Spleen (tissue), 11 donors: ENCODE measurements around the gene SCP2. TPM values are rescaled to one million over a fixed set of nuclear protein-coding genes. Genes with fewer than 3 reads are reported as not detected.

ENCODE experiments used
- DNase-seq: peaks from one replicate; pipeline ENCODE4 v3.0.0-alpha.2; 2020
- H3K27ac ChIP-seq, 8 donors: fragments of 200-600 bp; sonication (generic) in 7 of 8; 1 replicate in 4 of 8; 2 replicates in 4 of 8; pipeline versions ENCODE4 v1.5.0 to v1.8.0; 2016 to 2021; ENCODE audit warnings: inconsistent platforms in 4 of 8, mild to moderate bottlenecking in 4 of 8, moderate library complexity in 1 of 8
- H3K27me3 ChIP-seq, 7 donors: fragments of 200-600 bp; sonication (generic) in 6 of 7; replicated peaks in 1 of 7; 1 replicate in 4 of 7; 2 replicates in 3 of 7; pipeline versions ENCODE4 v1.5.0 to v1.8.0; 2016 to 2021; ENCODE audit warnings: inconsistent platforms in 3 of 7, mild to moderate bottlenecking in 1 of 7
- H3K36me3 ChIP-seq, 6 donors: fragments of 200-600 bp; sonication (generic) in 5 of 6; 1 replicate in 4 of 6; 2 replicates in 2 of 6; pipeline versions ENCODE4 v1.5.0 to v1.8.0; 2016 to 2021; ENCODE audit warnings: inconsistent platforms in 2 of 6
- H3K4me1 ChIP-seq, 6 donors: fragments of 200-600 bp; sonication (generic) in 5 of 6; 1 replicate in 3 of 6; 2 replicates in 3 of 6; pipeline versions ENCODE4 v1.5.0 to v1.8.0; 2016 to 2021; ENCODE audit warnings: inconsistent platforms in 3 of 6
- H3K4me3 ChIP-seq, 8 donors: fragments of 200-600 bp; sonication (generic) in 7 of 8; 1 replicate in 4 of 8; 2 replicates in 4 of 8; pipeline versions ENCODE4 v1.5.0 to v1.8.0; 2016 to 2021; ENCODE audit warnings: inconsistent platforms in 4 of 8, mild to moderate bottlenecking in 4 of 8, moderate library complexity in 2 of 8
- H3K9me3 ChIP-seq, 8 donors: fragments of 200-600 bp; sonication (generic) in 7 of 8; 1 replicate in 4 of 8; 2 replicates in 4 of 8; pipeline versions ENCODE4 v1.5.0 to v1.8.0; 2016 to 2021; ENCODE audit warnings: inconsistent platforms in 4 of 8
- CTCF ChIP-seq, 11 experiments: fragments of 200-600 bp in 7 of 11; fragments of 450-650 bp in 4 of 11; sonication (generic) in 4 of 11; IDR thresholded peaks in 8 of 11; conservative IDR thresholded peaks in 3 of 11; 1 replicate in 7 of 11; 2 replicates in 4 of 11; pipeline versions ENCODE4 v1.4.0 to v1.8.0; 2016 to 2021; ENCODE audit warnings: antibody characterized with exemption in 11 of 11, inconsistent platforms in 4 of 11, mild to moderate bottlenecking in 1 of 11
- POLR2A ChIP-seq, 3 donors: fragments of 450-650 bp; IDR thresholded peaks; one replicate each; pipeline ENCODE4 v1.5.1; 2017; ENCODE audit warnings: antibody characterized with exemption in 3 of 3, mild to moderate bottlenecking in 1 of 3
- POLR2AphosphoS5 ChIP-seq, 3 donors: sonication (generic); formaldehyde crosslinking; IDR thresholded peaks; one replicate each; pipeline ENCODE4 v1.5.1; 2017; ENCODE audit warnings: antibody characterized with exemption in 3 of 3
- WGBS, 5 donors: extraction: QIAGEN DNeasy Blood & Tissue Kit in 3 of 5; methylation state at CpG; one replicate each; pipeline versions ENCODE4 v1.1.5 to v1.1.7; 2013 to 2018; 5-methylcytosine and 5-hydroxymethylcytosine counted together
- intact Hi-C: fragments of 100-400 bp; cut with DNase I; formaldehyde crosslinking; loops from one replicate; pipeline ENCODE4 v1.15.0; 2023; ENCODE audit warnings: low total_unique reads
- polyA plus RNA-seq, 3 donors: library from polyadenylated mRNA; stranded (reverse); fragments of 200-250 nt; gene quantifications; one replicate each; pipeline ENCODE4 v1.2.1, GENCODE V29; 2013
- total RNA-seq, 7 donors: library from RNA; depleted of rRNA in 3 of 7; stranded (reverse); fragments of >200 nt in 3 of 7; fragmentation: NEBNext Ultra II Directional in 4 of 7; extraction: Animal tissue kit (Norgen Biotek cat#: 25700) in 4 of 7; gene quantifications; one replicate each; pipeline versions ENCODE4 v1.1.0 to v1.2.1, GENCODE V29; 2016 to 2021
- donor health status: healthy with polysubstance abuse.
- donor health status: DM: no; HTN: no; CAD: no; lungs with moderate emphysema.
- donor health status: DM: no; HTN: no; CAD: no.
- donor health status: Bipolar disorder and iron deficiency.
- donor health status: healthy.
- donor health status: DM: no; HTN: no; CAD: no.
- donor health status: DM: yes; HTN: yes; CAD: no.

SCP2 gene
- total and polyA plus RNA-seq, 10 donors = 69.4 to 105 (median 83.6) TPM

- no peak for DNase-seq
- WGBS, 5 donors = 85 to 100% (median 93%) methylated on average over 1 of the region's 1 CpG
- intact Hi-C loops = no loop called here
- Histone ChIP-seq H3K36me3 (peaks cover 0 to 26% (median 6%) of the 10 kb centered on the region in 6 donors), H3K4me1 (peaks cover 0 to 53% (median 11%) of the 10 kb centered on the region in 6 donors), H3K9me3 (no peaks in the 10 kb centered on the region), H3K4me3 (no peak overlapping the region), H3K27me3 (no peaks in the 10 kb centered on the region), H3K27ac (no peak overlapping the region)
- TF ChIP-seq POLR2A (IDR thresholded peaks at IDR 0.05) = no peak
- TF ChIP-seq CTCF (IDR thresholded peaks at IDR 0.05 in 8 of 11, conservative IDR thresholded peaks at IDR 0.05 in 3 of 11) = no peak
- no peak for TF ChIP-seq POLR2AphosphoS5 (IDR thresholded peaks at IDR 0.05)
Measured at GRCh38 chr1:53022179-53022578, 95.1 kb downstream of the SCP2 start.

GRCh38 chr1:53023546-53023945 lies 96.5 kb downstream of the SCP2 start:
- no peak for DNase-seq
- H3K27me3 ChIP-seq = no peaks in the 10 kb centered on the region
- TF ChIP-seq POLR2AphosphoS5 (IDR thresholded peaks at IDR 0.05) (no peak), CTCF (IDR thresholded peaks at IDR 0.05 in 8 of 11, conservative IDR thresholded peaks at IDR 0.05 in 3 of 11) (no peak), POLR2A (IDR thresholded peaks at IDR 0.05) (no peak)
- no peaks in the 10 kb centered on the region for H3K9me3 ChIP-seq
- intact Hi-C loops = no loop called here
- peaks cover 0 to 30% (median 6%) of the 10 kb centered on the region in 6 donors for H3K36me3 ChIP-seq
- no peak overlapping the region for H3K4me3 ChIP-seq
- H3K4me1 ChIP-seq = peaks cover 0 to 47% (median 11%) of the 10 kb centered on the region in 6 donors
- 78 to 94% (median 85%) methylated on average over 3 of the region's 3 CpGs for WGBS, 5 donors
- H3K27ac ChIP-seq = no peak overlapping the region

- Histone ChIP-seq H3K4me3 (no peak overlapping the region), H3K4me1 (peaks cover 0 to 47% (median 11%) of the 10 kb centered on the region in 6 donors)
- intact Hi-C loops = no loop called here
Measured at GRCh38 chr1:53024117-53024516, 97.0 kb downstream of the SCP2 start.

More at GRCh38 chr1:53024117-53024516, 97.0 kb downstream of the SCP2 start:
- Histone ChIP-seq H3K9me3 (no peaks in the 10 kb centered on the region), H3K27ac (no peak overlapping the region), H3K36me3 (peaks cover 0 to 34% (median 7%) of the 10 kb centered on the region in 6 donors), H3K27me3 (no peaks in the 10 kb centered on the region)
- no peak for DNase-seq
- TF ChIP-seq POLR2A (IDR thresholded peaks at IDR 0.05) = no peak
- TF ChIP-seq CTCF (IDR thresholded peaks at IDR 0.05 in 8 of 11, conservative IDR thresholded peaks at IDR 0.05 in 3 of 11) = no peak
- no peak for TF ChIP-seq POLR2AphosphoS5 (IDR thresholded peaks at IDR 0.05)
